ENCODE data around the gene EFNB2. TPM values are rescaled to one million over a fixed set of nuclear protein-coding genes. Genes with fewer than 3 reads are reported as not detected.

The EFNB2 gene
- total and polyA plus RNA-seq, 4 donors: 2.6 to 6.1 (median 3.4) TPM

GRCh38 chr13:106455777-106456176 is 79.7 kb downstream of the EFNB2 start:
- TF ChIP-seq RXRA (IDR thresholded peaks at IDR 0.05) (no peak), RAD21 (IDR thresholded peaks at IDR 0.05) (no peak), MAX (IDR thresholded peaks at IDR 0.05) (no peak), ZBTB33 (IDR thresholded peaks at IDR 0.05) (no peak), TAF1 (conservative IDR thresholded peaks at IDR 0.05) (no peak)
- H3K4me3 ChIP-seq (ENCODE audit: low read depth in 1 of 3, low read length in 3 of 3): no peak overlapping the region
- H3K4me1 ChIP-seq (ENCODE audit: control insufficient read depth in 4 of 4, insufficient read depth in 4 of 4, low read length in 3 of 4): no peaks in the 10 kb centered on the region
- H3K27me3 ChIP-seq (ENCODE audit: control insufficient read depth in 4 of 4, insufficient read depth in 4 of 4, low read length in 3 of 4): no peaks in the 10 kb centered on the region
- no peak overlapping the region for H3K27ac ChIP-seq (ENCODE audit: low read depth in 1 of 2, low read length in 2 of 2)
- no peaks in the 10 kb centered on the region for H3K36me3 ChIP-seq (ENCODE audit: control insufficient read depth in 4 of 4, insufficient read depth in 3 of 4, low read depth in 1 of 4, low read length in 3 of 4)
- no peaks in the 10 kb centered on the region for H3K9me3 ChIP-seq (ENCODE audit: control insufficient read depth in 4 of 4, low read length in 3 of 4)
- no peak for DNase-seq (ENCODE audit: low spot score)
- H3K9ac ChIP-seq (ENCODE audit: low read depth in 1 of 2, low read length in 2 of 2): no peak overlapping the region
- WGBS: 68% methylated on average over 3 of the region's 3 CpGs

GRCh38 chr13:106455190-106455589 is 80.3 kb downstream of the EFNB2 start:
- 87% methylated on average over 9 of the region's 9 CpGs for WGBS
- TF ChIP-seq JUND (IDR thresholded peaks at IDR 0.05) (no peak), HNF4G (IDR thresholded peaks at IDR 0.05) (no peak), MAX (IDR thresholded peaks at IDR 0.05) (no peak), ATF3 (IDR thresholded peaks at IDR 0.05) (no peak), ZBTB33 (IDR thresholded peaks at IDR 0.05) (no peak), REST (IDR thresholded peaks at IDR 0.05) (no peak), FOXA1 (IDR thresholded peaks at IDR 0.05) (no peak), YY1 (IDR thresholded peaks at IDR 0.05) (no peak), EGR1 (IDR thresholded peaks at IDR 0.05; ENCODE audit: low read depth in 2 of 2) (no peak), RXRA (IDR thresholded peaks at IDR 0.05) (no peak), CTCF (IDR thresholded peaks at IDR 0.05; ENCODE audit: low read depth, low read length, missing input control) (no peak), SP1 (IDR thresholded peaks at IDR 0.05) (no peak), GABPA (IDR thresholded peaks at IDR 0.05 in 1 of 2, conservative IDR thresholded peaks at IDR 0.05 in 1 of 2) (no peak), TAF1 (conservative IDR thresholded peaks at IDR 0.05) (no peak), NR2F2 (IDR thresholded peaks at IDR 0.05) (no peak), FOXA2 (IDR thresholded peaks at IDR 0.05) (no peak)
- DNase-seq (ENCODE audit: low spot score): no peak

More at GRCh38 chr13:106455190-106455589, 80.3 kb downstream of the EFNB2 start:
- Histone ChIP-seq H3K4me1 (ENCODE audit: control insufficient read depth in 4 of 4, insufficient read depth in 4 of 4, low read length in 3 of 4) (no peaks in the 10 kb centered on the region), H3K27me3 (ENCODE audit: control insufficient read depth in 4 of 4, insufficient read depth in 4 of 4, low read length in 3 of 4) (no peaks in the 10 kb centered on the region), H3K9ac (ENCODE audit: low read depth in 1 of 2, low read length in 2 of 2) (no peak overlapping the region), H3K27ac (ENCODE audit: low read depth in 1 of 2, low read length in 2 of 2) (no peak overlapping the region), H3K4me3 (ENCODE audit: low read depth in 1 of 3, low read length in 3 of 3) (no peak overlapping the region), H3K36me3 (ENCODE audit: control insufficient read depth in 4 of 4, insufficient read depth in 3 of 4, low read depth in 1 of 4, low read length in 3 of 4) (no peaks in the 10 kb centered on the region), H3K9me3 (ENCODE audit: control insufficient read depth in 4 of 4, low read length in 3 of 4) (no peaks in the 10 kb centered on the region)

Measured in liver (tissue), 9 donors.